LNCAP (cell line): ENCODE results near the gene TEX26.

Source experiments
- TF ChIP-seq, protein P1 (sequence below): fragments of 450-650 bp; IDR thresholded peaks from 2 replicates; pipeline ENCODE4 v1.5.1; 2017; ENCODE audit warnings: mild to moderate bottlenecking

The TEX26 gene

DNA sequence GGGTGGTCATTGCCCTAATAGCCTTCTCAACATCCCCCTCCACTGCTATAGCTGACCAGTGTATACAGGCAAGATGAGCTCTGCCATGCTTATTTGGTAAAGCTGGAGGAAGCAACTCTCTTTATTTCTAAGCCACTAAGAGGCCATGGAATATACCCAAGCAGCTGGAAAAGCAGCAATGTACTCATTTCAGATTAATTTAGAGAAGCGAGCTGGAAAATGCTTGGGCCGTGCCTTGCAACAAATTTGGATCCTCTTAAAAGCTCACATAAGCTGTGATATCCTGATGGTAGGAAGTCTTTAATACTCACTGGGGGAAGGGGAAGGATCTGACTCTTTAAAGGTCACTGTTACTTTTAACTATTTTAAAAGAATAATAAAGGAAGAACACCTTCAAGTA lies 77.8 kb downstream of the TEX26 start:
- TF ChIP-seq, protein P1, sequence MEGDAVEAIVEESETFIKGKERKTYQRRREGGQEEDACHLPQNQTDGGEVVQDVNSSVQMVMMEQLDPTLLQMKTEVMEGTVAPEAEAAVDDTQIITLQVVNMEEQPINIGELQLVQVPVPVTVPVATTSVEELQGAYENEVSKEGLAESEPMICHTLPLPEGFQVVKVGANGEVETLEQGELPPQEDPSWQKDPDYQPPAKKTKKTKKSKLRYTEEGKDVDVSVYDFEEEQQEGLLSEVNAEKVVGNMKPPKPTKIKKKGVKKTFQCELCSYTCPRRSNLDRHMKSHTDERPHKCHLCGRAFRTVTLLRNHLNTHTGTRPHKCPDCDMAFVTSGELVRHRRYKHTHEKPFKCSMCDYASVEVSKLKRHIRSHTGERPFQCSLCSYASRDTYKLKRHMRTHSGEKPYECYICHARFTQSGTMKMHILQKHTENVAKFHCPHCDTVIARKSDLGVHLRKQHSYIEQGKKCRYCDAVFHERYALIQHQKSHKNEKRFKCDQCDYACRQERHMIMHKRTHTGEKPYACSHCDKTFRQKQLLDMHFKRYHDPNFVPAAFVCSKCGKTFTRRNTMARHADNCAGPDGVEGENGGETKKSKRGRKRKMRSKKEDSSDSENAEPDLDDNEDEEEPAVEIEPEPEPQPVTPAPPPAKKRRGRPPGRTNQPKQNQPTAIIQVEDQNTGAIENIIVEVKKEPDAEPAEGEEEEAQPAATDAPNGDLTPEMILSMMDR, result no peak

DNA sequence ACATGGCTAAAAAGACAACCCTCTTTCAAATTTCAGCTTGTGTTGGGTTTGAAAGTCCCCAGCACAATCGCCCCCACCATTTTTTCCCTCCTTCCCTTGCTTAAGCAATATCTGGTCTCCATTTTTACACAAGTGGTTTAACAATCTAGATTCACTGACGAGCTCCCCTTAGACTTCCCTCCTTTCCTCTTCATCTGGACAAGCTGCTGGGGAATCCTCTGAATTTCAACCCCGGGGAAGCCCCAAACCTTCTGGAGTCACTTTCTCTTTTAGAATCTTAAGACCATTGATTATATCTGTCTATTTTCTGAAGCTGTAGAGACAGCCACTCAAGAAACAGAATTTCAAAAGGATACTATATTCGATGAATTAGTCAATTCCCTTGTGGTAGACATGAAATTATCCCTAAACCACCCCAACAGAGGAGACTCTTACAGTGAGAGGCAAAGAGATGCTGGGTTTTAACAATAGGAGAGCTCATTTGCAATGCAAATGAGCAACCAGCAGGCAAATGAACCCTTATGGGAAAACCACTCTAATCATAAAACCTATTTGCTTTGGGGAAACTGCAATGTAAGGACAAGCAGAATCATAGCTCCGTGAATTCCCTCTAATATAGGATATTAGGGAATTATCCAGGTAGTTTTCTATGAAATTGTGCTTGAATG lies 78.9 kb downstream of the TEX26 start:
- TF ChIP-seq, protein P1, result no peak

DNA sequence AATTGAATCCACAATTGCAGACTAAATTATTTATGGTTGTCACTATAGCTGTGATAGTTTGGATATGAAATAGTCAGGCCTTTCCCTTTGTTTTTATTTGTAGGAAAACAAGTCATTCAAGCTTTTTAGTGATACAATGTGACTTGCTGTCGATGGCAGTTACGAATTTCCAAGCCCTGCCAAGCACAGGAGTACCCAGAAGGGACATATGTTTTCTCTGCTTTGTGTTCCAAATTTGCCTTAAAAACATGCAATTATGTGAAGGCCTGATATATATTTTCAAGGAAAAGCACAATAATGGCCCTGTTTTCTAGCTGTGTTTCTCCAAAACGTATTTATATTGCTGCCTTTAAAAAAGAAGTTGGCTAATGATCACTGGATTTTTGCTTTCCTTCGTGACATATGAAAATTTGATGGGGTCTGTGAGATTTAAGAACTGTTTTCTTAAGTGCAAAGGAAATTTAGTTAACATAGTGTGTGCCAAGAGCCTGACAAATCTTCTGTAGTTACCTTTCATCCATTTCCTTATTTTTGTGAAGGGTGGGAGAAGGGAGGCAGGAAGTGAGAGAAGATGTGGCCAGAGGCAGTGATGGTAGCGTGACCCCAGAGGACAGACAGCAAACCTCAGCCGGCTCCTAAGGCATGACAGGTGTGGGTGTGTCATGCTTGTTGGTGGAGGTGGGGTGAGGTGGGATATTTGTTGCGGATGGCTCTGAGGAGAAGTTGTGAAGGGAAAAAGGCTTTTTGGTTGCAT lies 79.6 kb downstream of the TEX26 start:
- TF ChIP-seq, protein P1, result no peak

DNA sequence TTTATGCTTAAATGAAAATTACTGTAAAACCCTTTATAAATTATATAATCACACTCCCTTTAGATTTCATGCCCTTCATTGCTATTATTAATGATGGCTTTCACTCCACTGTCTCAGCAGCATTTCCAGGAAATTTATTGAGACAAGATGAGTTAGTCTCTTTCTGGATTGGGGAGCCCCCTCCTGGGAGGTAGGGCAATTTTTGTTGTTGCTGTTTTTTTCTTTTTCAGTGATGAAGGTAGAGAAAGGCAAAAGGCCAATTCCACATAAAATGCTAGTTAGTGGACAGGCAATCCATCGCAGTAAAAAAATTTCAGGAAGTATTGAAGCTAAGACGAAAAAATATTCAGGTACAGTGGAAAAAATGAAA lies 80.2 kb downstream of the TEX26 start:
- TF ChIP-seq, protein P1, result peak; percentile 36; the same call in 1 of the 2 replicates

DNA sequence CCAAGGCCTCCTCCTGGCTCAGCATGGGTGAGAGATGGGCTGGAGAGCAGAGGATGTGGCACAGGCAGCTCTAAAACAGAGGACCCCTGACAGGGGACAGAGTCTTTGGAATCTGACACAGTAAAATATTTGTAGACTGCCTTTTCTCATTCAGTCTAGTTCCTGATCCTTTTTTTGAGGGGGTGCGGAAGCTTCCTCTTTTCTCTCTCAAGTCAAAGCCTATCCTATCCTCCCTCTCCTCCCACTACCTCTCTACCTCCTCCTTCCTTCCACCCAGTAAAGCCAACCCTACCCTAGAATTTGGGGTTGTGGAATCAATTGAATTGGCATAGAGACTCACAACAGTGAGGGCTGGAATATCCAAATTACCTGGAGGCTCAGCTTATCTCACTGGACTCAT lies 82.0 kb downstream of the TEX26 start:
- TF ChIP-seq, protein P1, result no peak

DNA sequence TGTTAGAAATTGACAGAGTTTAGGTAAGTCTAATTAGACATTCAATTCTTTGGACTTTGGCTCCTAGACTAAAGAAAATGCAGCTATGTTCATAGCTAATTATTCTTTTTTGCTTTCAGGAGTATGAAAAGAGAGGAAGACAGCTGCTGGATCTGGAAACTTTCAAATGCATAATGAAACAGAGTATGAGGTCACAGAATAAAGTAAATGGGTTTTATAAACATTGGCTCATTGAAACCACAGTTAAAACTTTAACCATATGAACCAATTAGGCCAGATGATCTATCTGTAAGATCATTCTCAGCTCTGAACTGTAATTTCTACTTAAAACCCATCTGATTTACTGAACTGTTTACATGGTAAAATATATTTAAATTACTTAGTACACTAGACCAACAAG lies 82.7 kb downstream of the TEX26 start:
- TF ChIP-seq, protein P1, result no peak

DNA sequence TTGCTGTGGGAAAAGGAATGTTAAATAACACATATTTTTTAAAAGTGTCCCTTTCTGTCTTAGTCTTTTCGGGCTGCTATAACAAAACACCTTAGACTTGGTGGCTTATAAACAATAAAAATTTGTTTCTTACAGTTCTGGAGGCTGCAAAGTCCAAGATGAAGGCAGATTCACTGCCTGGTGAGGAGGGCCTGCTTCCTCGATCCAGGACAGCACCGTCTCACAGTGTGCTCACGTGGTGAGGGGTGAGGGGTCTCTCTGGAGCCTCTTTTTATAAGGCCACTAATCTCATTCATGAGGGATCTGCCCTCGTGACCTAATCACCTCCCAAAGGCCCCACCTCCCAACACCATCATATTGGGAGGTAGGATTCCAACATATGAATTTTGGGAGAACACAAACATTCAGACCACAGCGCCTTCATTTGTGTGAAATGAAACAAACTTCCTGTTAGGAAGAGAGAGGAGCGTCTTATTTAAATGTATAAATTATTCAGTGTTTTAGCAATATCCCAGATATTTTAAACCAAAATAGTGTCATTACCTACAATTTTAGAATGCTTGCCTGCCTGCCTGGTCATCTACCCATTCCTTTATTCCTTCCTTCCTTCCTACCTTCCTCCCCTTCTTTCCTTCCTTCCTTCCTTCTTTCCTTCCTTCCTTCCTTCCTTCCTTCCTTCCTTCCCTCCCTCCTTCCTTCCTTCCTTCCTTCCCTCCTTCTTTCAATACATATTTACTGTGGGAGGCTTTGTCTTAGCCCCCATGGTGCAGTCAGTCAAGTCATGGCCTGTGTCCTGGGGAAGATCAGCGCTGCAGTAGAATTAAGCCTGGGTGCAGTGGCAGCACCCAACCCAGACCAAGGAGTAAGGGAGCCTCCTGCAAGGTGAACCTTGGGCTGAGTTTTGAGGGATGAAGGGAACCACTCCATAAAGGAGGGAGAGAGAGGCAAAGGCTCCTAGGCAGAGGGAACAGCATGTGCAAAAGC lies 84.2 kb downstream of the TEX26 start:
- TF ChIP-seq, protein P1, result no peak
